Amniotic epithelial cell (primary cell): ENCODE measurements around the gene PRKN.

Experiments
- DNase-seq: peaks from one replicate; pipeline ENCODE4 v3.0.0-alpha.2; 2010; ENCODE audit warnings: low read depth

Gene PRKN

DNA sequence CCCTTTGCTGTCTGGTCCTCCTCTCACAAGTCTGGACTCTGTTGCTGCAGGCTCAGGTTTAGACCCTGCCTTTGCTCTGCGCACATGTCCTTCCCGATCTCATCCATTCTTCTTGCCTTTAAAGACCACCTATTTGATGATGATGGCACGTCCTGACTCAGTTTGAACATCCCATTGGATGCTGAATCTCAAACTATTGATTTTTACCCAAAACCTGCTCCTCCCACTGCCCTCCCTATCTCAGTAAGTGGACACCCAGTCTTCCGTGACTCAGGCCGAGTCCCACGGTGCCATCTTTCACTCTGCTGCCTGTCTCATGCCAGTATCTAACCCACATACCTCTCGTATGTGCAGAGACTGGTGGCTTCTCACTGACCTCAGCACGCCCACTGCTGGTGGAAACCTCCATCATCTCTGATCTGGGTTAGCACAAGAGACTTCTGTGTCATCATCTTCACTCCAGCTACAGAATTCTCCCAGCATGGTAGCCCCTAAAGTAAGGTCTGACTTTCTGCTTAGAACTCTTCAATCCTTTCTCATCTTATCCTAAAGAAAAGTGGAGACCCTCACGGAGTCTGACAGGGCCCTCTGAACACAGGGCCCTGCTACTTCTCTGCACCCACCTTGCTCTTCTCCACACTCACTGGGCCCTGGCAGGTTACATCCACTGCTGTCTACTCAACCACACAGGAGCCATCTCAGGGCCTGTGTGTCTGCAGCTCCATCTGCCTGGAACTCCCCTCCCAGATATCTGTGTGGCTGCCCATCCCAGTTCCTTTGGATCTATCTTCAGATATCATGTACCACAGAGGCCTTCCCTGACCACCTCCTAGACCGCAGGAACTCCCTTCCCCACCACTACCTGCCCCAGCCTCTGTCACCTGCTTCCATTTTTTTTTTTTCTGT is 1066.6 kb downstream of the PRKN start:
- no peak for DNase-seq

- no peak for DNase-seq
Measured at GRCh38 chr6:161658211-161658610, 1069.4 kb downstream of the PRKN start.

- DNase-seq = no peak
Measured at GRCh38 chr6:161654209-161654608, 1073.4 kb downstream of the PRKN start.

DNA sequence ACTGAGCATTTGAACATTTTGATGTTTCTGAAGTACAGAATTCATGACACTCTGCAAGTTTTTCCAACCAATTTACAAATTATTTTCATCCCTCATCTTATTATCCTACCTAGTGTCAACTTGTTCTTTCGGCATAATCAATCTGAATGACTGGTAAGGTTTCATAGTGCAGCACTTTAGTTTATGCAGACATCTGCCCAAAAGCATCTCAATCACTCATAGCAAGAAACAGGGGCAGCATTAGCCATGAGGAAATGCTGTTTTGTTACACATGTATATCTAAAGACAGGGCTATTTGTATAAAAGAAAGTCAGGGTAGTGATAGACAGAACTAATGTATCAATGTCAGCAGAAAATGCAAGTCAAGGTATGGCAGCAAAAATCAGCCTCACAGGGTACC is 1075.6 kb downstream of the PRKN start:
- DNase-seq = no peak

DNA sequence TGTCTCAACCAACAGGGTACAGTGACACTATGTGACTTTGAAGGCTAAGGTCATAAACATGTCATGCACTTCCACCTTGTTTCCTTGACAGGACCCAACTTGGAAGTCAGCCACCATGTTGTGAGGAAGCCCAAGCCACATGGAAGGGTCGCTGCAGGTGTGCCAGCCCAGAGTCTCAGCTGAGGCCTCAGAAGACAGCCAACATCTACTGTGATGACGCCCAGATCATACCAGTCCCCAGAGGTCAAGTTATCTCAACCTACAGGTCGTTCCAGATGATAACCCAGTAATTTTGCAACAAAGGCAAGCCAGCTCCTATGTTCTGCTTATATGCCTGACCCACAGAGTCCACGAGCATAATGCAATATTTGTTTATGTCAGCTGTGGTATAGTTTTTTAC is 1077.7 kb downstream of the PRKN start:
- no peak for DNase-seq

DNA sequence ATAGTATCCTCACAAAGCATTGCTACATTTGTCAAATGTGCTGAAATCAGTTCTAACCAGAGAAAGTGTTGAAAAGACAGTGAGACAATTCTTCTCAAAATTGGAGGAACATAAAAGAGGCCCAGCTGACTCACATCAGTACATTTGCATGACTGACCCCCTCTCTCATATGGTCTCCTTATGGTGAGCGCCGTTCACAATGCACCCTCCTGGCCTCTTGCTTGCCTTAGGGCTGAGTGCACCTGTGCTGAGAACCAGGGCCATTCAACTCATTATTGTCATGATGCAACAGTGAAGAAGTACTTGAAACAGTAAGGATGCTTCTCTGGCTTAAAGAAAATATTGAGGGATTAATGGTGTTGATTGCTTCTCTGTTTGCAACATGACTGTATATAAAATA is 1078.5 kb downstream of the PRKN start:
- no peak for DNase-seq

DNA sequence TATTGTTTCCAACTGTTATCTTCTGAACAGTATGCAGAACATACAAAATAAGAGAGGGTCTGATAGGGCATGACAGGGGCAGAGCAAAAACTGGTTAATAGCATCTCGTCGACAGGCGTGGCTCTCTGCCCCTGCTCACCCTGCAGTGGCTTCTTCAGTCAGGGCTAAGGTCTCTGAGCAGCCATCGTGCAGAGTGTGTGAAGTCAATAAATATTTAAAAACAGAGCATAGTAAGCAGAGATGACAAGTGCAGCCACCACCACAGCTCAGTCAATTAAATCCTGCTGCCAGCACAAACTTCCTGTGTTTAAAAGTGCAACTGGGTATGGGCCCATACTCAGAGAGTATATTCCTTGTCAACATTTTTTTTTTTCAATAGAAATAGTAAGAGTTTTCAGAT is 1080.3 kb downstream of the PRKN start:
- DNase-seq = no peak

GRCh38 chr6:161644521-161644920 is 1083.0 kb downstream of the PRKN start:
- no peak for DNase-seq

DNA sequence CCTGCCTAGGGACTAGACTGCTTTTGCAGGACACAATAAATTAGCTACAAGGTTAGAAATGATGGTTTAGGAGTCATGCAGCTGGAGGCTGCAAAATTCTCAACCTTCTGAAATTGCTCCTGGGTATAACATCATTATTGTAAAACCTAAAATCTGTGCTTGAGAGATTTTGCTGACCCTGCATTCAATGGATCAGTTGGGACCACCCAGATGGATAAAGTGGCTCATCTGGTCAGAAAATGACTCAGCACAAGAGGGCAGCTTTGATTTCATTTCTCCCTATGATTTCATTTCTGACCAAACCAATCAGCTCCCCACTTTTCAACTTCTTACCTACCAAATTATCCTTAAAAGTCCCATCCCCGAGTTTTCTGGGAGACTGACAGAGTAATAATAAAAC is 1086.4 kb downstream of the PRKN start:
- no peak for DNase-seq

- no peak for DNase-seq
Measured at GRCh38 chr6:161639772-161640171, 1087.8 kb downstream of the PRKN start.

GRCh38 chr6:161637658-161638057 is 1089.9 kb downstream of the PRKN start:
- DNase-seq = no peak

DNA sequence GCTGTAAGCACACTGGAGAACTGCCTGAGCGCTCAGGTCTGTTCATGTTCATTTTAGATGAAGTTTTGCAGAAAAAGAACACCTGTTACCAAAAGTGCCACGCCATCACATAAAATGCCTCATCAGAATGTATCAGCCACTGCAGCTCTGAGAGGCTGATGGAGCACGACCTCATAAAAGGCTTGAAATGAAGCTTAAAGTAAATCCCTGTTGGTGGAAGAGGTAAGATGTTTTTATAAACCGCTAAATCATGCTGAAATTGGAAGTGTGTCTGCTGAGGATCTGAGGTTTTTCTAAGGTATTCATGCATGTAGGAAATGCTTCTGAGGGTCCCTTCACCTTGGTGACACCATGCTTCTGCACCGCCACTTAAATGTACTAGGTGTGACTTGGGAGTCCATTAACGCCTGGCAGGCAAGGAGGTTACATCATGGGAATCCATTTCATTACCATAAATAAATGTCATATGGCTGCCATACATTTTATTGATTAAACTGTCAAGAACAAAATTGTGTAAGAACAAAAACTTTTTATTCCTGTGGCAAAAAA is 1090.6 kb downstream of the PRKN start:
- no peak for DNase-seq

- no peak for DNase-seq
Measured at GRCh38 chr6:161635975-161636374, 1091.6 kb downstream of the PRKN start.

DNA sequence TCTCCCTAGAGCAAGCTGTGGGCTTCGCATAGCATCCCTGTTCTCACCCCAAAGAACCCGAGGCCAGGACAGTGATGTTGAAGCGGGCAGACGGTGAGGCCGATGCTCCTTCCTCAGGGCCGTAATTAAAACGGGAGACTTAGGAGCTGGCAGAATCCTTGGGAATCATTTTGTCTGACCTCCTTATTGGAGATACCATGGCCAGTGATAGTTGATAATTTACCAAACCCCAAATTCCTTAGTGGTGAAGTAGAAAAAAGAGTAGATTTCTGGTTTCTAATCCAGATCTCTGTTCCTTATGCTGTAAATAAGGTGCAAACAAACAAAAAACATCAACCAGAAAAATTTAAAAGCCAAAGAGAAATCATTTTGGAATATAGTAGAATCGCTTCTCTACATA is 1092.7 kb downstream of the PRKN start:
- DNase-seq = no peak

DNA sequence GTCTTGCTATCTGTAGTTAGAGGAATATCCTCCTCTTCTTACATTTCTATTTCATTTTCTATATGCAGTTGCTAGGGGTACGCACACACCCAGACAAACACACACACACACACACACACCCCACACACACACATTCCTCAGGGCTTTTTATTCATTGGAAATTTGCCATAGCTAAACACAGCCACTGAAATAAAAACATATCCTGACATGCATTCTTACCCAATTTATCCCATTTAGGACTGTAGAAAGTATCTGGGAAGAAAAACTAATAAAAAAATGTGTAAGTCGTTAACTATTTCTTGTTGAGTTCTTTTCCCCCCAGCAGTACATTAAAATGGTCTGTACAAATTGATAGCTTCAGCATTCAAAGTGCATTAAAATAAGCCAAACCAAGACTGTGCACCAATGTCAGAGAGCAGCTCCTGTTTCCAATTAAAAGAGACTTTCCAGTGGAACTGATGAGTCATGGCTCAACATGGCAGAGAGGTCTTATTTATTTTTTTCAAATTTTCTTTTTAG is 1095.8 kb downstream of the PRKN start:
- DNase-seq = no peak

- no peak for DNase-seq
Measured at GRCh38 chr6:161630674-161631073, 1096.9 kb downstream of the PRKN start.

GRCh38 chr6:161626132-161626676 is 1101.4 kb downstream of the PRKN start:
- DNase-seq = no peak

GRCh38 chr6:161624111-161624510 is 1103.5 kb downstream of the PRKN start:
- no peak for DNase-seq

DNA sequence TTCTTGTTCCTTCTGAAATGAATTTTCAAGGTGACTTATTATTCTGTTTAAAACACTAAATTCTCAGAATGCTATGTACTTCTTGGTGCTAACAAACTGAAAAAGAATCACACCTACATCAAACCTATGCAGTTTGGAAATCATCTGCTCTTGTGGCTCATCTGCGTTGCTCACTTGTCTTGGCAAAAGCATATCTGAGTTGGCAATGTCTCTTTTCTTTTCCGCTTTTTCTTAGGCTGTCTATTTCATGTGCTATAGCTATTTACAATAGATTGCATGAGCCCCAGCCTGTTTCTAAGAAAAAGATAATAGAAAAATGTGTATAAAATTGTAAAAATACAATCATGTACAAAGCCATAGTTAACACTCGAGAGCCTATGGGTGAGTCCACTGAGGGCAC is 1104.8 kb downstream of the PRKN start:
- DNase-seq = no peak

DNA sequence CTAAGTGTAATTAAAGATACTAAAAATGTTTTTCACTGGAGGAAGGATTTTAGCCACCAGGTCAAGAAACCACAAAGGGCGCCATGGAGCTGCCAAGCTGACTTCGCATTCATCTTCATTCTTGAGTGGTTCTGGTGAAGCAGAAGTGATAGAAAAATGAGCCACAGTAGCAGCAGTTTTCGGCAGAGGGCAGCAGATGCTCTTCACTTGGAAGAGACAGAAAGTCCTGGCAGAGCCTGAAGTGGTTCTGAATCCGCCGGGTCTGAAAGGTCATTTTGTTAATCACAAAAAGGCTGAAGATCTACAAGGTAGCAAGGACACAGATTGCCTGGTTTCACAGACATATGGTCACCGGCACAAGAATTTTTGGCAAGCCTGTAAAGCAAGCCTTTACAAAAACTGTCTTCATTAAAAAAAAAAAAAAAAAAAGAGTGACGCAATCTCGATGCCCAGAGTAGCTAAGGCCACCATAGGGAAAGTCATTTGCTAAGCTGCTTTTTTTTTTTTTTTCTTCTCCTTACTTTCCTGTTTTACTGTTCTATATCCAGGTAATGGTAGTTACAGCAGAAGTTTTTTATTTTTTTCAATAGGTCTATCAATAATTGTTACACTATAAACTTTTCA is 1108.6 kb downstream of the PRKN start:
- no peak for DNase-seq

DNA sequence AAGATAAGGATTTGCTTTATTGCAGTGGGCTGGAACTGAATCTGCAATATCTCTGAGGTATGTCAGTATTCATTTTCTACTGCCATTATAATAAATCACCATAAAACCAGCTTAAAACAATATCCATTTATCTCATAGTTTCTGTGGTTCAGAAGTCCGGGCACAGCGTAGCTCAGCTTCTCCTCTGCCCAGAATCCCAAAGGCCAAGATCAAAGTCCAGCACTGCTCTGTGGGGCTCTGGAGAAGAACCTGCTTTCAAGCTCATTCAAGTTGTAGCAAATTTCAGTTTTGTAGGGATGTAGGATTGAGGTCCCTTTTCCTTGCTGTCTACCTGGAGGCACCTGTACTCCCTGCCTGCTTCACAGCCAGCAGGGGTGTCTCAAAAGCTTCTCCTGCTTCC is 1113.9 kb downstream of the PRKN start:
- no peak for DNase-seq

DNA sequence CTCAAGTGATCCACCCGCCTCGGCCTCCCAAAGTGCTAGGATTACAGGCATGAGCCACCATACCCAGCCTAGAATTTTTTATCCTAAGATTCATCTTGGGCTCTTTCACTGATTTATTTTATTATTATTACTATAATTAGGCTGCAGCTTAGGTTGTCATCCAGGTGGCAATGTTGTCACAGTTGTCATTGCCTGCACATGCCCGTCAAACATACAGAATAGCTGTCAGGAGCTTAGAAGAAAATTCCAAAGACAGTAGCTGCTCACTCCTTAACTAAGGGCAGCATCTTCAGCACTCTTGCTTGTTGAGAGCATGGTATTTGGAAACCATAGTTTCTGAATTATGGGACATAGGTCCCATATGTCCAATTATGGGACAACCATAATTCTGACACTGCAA is 1118.8 kb downstream of the PRKN start:
- DNase-seq = no peak
